ENCODE measurements around the gene ZER1.
A peak's percentile ranks its signal among the peaks of the same experiment; 100 is the strongest.
"Not testable (repeated sequence)": the region's sequence is repeated elsewhere in the genome, so short reads cannot be mapped to it uniquely, and the experiment has no call there.

The ZER1 gene

DNA sequence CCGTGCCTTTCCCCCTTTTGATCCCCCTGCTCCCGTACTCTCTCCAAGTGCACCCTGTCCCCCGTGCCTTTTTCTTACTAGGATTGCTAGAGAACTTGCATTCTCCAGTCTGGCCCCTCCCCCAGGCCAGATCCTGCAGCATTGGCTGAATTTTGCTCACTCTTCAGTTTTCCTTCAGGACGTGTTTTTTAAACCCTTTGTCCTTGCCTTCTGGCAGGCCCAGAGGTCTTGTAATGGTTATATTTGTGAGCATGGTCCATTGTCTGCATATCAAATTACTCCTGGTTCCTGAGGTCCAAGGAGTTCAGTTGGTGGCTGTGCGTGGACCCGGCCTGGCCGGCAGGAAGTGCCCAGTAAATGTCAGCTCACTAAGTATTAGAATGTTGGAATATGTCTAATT lies 15.9 kb upstream of the ZER1 start:
- peak; percentile 49 for DNase-seq (ENCODE audit: low spot score)

DNA sequence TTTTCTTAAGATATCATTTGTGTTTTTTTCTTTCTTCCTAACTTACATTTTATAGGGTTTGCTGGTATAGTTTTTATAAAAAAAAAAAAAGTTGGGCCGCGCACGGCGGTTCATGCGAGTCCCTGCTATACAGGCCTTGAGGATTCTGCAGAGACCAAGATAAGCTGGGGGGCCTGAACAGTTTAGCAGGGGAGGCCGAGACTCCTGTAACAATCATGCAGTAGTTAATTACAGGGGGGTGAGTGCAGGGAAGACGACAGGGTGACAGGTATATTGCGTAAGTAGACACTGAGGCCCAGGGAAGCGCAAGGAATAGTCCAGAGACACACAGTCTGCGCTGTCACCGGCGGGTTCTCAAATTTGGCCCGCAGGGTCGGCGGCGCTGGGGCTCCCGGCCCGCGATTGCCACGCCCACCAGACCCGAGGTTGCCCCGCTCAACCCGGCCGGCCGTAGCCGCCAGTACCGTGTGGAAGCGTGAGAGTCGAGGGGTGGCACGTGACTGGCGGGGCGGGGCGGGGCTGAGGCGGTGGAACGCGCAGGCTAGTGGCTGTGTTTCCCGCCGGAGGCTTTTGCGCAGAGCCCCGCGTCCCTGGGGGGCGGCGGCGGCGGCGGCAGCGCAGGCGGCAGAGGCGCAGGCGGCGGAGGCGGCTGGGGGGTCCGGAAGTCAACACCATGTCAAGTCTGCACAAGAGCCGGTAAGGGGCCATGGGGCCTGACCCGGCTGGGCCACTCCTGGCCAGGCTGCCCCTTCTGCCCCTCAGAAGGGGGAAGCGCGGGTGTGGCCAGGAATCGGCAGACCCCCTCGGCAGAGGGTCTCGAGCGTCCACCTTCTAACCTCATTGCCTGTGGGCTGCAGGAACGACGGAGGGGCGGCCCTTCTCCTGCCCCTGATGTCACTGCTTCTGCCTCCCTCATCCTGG lies 15.2 kb upstream of the ZER1 start, which contains the start of gene TBC1D13:
Gene TBC1D13 (plus strand): TSS at position 573 of the 921 bp plus-strand sequence. CDS start 101 bp downstream, at position 674.
- peak; percentile 97 for DNase-seq (ENCODE audit: low spot score)

DNA sequence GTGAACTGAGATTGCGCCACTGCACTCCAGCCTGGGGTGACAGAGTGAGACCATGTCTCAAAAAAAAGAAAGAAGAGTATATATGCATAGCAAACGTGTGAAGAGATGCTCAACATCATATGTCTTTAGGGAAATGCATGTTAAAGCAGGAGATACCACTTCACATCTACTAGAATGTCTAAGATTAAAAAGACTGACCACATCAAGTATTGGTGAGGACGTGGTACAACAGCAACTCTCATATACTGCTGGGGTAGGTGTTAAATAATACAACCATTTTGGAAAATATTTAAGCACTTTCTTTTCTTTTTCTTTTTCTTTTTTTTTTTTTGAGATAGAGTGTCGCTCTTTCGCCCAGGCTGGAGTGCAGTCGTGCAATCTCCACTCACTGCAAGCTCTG lies 13.7 kb upstream of the ZER1 start:
- no peak for DNase-seq (ENCODE audit: low spot score)

DNA sequence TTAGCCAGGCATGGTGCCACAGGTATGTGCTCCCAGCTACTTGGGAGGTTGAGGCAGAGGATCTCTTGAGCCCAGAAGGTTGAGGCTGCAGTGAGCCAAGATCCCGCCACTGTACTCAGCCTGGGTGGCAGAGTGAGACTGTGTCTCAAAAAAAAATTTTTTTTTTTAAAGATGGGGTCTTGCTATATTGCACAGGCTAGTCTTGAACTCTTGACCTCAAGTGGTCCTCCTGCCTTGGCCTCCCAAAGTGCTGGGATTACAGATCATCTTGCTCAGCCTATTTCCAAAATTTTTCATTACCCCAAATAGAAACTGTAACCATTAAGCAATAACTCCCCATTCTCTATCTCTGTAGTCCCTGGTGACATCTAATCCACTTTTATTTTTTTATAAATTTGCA lies 10.9 kb upstream of the ZER1 start:
- DNase-seq (ENCODE audit: low spot score): no peak

DNA sequence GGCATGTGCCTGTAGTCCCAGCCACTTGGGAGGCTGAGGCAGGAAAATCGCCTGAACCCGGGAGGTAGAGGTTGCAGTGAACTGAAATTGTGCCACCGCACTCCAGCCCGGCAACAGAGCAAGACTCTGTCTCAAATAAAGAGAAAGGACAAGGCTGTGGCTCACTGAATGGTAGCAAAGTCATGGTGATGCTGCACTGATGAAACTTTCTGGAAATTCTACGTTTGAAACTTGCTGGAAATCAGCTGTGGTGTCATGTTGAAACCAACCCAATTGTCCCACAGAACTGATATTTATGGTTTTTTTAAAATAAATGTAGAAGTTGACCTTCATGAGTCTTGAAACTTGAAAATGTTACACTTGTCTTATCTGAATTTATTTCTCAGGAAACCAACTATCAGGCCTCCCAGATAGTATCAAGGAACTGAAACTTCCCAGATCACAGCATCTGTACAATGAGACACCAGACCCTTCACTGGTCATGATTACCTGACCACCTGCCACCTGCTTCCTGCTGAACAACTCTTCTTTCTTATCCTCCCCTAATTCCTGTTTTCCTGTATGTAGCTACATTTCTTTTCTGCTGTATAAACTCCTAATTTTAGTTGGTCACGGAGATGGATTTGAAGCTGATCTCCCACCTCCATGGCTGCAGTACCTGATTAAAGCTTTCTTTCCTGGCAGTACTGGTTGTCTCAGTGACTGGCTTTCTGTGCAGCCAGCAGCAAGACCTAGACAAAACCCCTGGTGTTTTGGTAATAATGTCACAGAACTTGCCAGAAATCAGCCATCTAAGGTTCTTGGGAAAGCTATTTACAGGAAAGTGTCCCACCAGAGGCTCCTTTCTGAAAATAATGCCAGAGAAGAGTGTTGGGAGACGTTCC lies 9.7 kb upstream of the ZER1 start:
- no peak for DNase-seq (ENCODE audit: low spot score)

DNA sequence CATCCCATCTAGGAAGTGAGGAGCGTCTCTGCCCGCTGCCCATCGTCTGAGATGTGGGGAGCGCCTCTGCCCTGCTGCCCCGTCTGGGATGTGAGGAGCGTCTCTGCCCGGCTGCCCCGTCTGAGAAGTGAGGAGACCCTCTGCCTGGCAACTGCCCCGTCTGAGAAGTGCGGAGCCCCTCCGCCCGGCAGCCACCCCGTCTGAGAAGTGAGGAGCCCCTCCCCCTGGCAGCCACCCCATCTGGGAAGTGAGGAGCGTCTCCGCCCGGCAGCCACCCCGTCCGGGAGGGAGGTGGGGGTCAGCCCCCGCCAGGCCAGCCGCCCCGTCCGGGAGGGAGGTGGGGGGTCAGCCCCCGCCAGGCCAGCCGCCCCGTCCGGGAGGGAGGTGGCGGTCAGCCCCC lies 8.4 kb upstream of the ZER1 start:
- DNase-seq (ENCODE audit: low spot score): not testable (repeated sequence)

DNA sequence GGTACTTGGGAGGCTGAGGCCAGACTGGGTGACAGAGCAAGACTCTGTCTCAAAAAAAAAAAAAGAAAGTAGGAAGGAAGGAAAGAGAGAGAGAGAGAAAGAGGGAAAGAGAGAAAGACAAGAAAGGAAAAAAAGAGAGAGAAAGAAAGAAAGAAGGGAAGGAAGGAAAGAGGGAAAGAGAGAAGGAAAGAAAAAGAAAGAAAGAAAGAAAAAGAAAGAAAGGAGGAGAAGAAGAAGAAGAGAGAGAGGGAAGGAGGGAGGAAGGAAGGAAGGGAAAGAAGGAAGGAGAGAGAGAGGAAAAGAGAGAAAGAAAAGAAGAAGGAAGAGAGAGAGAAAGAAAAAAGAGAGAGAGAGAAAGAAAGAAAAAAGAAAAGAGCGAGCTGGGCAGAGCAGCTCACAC lies 3.1 kb upstream of the ZER1 start:
- DNase-seq (ENCODE audit: low spot score): no peak

DNA sequence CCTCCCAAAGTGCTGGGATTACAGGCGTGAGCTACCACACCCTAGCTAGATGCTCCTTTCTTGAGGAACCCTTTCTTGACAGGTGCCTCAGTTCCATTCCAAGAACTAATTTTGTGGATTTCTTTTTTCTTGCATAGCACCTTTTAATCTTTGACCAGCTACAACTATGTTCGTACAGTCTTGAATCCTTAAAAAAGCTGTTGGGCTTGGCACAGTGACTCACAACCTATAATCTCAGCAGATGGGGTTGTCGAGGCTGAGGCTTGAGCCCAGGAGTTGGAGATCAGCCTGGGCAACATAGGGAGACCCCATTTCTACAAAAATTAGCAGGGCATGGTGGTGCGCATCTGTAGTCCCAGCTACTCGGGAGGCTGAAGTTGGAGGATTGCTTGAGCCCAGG lies 1.3 kb upstream of the ZER1 start:
- DNase-seq (ENCODE audit: low spot score): no peak

DNA sequence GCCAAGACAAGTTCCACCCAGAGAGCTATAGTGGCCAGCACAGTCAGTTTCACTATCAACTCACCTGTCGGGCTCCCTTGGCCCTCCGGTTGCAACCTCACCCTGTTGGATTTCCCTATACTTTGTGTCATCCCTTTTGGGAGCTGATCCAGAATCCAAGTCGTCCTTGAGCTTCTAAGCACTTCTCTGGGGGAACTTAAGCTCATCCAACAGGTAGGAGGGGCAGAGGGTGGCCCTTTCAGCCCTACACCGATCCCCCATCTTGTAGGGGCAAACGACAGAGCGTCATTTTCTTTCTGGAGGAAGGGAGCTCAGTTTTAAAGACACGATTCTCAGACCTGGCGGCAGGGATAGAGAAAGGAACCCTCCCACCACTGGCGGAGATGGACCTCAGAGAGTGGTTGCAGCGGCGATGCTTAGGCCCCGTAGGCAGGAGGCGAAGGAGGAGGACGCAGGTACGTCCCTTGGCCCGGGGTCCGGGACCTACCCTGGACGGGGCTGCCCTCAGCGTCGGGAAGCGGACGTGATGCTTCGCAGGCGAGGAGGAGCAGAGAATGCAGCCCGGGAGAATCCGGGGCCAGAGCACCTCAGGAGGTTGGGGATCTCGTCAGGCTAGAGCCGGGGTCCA lies 519 bp downstream of the ZER1 start:
- DNase-seq (ENCODE audit: low spot score): no peak

DNA sequence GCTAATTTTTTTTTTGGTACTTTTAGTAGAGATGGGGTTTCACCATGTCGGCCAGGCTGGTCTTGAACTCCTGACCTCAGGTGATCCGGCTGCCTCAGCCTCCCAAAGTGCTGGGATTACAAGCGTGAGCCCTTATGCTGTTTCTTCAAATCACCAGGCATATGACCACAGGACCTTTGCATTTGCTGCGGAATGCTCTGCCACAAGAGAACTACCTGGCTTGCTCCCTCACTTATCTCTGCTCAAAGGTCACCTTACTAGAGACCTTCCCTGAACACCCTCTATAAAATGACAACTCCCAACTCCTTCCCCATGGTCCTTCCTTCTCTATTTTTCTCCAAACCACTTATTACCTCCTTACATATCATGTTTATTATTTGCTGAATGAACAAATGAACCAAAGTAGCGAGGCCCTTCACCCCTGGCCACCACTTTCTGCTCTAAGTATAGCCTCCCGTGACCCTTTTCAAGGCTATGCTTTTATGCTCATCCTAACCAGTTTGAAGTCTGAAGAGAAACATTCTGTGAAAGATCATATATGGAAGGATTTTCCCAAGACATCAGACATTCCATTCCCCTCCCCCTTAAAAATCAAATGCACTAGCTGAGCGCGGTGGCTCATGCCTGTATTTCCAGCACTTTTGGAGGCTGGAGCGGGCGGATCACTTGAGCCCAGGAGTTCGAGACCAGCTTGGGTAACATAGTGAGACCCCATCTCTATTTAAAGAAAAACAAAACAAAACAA lies 1.3 kb downstream of the ZER1 start:
- DNase-seq (ENCODE audit: low spot score): no peak

DNA sequence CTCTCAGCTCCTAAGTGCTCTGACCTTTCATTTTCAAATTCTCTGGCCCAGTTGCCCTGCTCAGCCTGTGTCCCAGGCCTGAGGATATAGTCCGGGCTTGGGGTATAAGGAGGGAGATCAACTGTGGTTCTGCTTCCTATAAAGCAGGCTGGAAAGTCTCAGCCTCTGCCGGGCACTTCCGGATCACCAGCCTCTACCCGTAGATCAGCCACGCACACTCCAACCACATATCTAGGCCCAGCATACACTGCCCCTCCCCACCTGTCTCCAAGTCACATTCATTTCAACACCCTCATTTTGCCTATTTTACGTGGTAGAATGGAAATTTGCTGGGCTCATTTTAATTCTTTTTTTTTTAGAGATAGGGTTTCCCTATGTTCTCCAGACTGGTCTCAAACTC lies 3.1 kb downstream of the ZER1 start:
- no peak for DNase-seq (ENCODE audit: low spot score)

DNA sequence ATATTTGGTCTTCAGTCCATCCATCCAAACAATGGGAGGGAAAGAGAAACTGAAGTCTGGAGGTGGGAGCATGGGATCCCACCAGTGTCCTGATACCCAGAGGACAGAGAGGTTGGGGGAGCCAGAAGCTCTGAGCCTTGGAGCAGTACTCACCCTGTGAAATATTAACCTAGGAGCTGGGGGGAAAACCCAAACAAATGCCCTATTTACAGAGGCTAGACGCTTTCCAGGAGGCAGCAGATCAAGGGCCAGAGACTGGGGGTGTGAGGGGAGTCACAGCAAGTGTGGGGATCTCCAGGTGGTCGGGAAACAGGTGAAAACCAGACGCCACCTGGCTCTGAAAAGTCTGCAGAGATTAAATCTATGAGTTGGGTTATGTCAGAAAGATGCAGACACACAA lies 6.2 kb downstream of the ZER1 start:
- DNase-seq (ENCODE audit: low spot score): no peak

DNA sequence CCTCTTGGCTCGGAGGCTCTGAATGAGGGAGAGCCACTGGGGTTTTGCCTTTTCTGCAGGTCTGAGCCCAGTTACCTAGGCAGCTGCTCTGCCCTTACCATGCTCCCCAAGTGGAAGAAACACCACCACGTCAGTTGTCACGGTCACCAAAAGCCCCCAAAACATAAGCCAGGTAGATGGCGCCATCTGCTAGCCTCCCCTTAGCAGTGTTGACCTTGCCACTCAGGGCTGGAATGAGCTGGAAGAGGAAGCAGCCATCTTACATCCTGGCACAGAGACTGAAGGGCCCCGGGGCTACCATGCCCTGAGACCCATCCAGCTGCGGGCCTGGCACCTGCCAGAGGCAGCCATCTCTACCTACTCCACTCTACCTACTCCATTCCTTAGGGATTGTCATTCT lies 7.4 kb downstream of the ZER1 start:
- no peak for DNase-seq (ENCODE audit: low spot score)

DNA sequence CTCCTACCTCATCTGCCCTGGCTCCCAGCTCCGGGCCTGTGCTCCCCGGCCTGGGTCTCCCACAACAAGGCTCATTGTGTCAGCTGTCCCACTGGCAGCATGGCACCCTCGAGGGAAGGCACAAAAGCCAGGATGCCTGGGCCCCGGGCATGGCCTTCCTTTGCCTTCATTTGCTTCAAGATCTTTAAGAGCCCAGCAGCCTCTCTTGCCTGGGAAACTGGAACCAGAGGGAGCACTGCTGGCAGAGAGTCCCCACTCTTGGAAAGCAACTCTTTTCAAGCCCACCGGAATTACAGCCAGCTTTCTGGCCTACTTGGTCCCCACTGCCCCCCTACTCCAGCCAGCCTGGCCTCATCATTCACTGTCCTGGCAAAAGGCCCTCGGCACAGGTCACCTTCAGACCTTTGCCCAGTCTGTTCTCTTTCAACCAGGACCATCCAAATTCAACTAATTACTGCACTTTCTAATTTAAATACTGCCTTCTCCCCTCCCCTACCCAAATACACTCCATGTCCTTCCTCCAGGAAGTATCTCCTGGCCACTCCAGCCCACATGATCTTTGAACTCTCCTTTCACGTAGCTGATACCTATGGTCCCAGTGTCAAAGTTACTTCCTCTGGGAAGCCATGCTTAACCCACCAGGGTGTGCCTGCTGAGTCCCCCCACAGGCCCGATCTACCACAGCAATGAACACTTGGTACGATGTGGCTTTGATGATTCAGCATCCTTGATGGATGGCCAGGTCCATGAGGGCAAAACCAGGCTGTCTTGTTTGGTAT lies 8.9 kb downstream of the ZER1 start:
- DNase-seq (ENCODE audit: low spot score): no peak

DNA sequence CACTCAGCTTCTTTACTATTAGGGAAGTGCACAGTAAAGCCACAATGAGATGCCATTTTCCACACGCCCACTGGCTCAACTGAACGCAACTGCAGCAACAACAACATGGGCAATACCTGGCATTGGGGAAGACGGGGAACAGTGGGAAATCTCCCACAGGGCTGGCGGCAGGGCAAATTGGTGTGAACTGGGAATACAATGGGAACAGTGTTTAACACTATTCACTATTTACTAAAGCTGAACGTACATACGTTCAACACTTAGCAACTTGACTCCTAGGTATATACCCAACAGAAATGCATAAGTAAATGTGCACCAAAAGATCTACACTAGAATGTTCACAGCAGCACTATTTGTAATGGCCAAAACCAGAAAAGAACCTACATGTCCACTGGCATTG lies 14.1 kb downstream of the ZER1 start:
- no peak for DNase-seq (ENCODE audit: low spot score)

DNA sequence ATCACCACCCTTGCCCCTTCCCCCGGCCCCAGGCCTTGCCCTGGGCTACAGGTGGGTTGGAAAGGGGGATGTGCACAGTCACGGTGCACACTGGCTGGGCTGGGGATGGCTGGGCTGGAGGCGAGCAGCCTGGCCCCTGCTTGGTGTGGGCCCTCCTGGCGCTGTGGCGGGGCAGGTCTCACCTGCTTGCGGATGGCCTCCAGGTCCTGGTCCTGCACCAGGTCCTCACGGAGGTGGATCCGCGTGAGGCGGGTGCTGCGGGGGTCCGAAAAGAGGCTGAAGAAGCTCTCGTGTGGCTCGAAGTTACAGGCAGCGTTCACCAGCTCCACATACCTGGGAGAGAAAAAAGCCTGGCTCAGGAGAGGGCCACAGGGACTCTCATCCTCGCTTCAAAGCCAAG lies 18.1 kb downstream of the ZER1 start:
- DNase-seq (ENCODE audit: low spot score): no peak

DNA sequence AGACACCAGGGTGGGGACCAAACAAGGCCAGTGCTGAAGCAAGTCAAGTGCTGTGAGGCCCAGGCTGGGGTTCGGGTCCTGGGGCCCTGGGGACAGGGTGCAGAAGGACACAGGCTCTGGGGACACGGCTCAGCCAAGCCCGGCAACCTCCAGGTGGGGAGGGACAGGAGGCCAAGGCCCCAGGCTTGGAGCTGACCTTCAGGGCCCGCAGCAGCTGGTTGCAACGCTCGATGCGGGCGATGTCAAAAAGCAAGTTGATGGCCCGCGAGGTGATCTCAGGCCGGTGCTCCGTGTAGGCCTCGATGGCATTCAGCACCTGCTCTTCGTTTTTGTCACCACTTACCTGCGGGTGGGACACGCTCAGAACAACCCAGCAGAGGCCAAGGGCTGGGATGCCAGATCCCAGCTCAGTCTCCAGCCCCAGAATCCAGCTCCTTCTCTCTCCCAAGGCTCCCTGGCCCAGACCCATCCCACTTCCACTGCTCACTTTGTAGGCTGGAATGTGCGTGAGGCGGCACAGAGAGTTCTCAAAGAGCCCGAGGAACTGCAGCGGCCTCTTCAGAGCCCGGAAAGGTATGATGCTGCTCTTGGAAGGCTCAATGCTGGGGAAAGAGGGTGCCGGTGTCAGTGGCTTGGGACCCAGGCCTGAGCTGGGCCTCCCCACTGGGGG lies 20.7 kb downstream of the ZER1 start:
- no peak for DNase-seq (ENCODE audit: low spot score)

DNA sequence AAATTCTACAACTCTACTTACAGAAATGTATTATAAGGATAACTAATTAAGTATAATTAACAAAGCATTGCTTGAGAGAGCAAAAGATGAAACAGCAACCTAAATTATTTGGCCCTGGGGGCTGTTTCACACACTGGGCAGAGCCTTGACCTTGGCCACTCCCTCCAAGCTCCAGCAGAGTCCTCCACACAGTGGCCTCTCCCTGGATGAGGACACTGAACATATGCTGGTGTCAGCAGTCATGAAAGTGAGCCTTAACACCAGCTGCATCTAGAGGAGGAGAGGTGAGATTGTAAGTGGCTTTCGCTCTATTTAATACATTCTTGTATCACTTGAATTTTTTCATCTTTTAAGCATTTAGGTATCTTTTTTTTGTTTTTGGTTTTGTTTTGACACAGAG lies 24.5 kb downstream of the ZER1 start:
- DNase-seq (ENCODE audit: low spot score): no peak

DNA sequence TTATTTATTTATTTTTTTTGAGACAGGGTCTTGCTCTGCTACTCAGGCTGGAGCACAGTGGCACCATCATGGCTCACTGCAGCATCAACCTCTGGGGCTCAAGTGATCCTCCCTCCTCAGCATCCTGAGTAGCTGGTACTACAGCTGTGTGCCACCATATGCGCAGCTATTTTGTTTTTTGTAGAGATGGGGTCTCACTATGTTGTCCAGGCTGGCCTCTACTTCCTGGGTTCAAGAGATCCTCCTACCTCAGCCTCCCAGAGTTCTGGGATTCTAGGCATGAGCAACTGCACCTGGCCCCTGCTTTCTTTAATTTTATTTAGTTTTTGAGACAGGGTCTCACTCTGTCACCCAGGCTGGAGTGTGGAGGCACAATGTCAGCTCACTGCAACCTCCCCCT lies 28.3 kb downstream of the ZER1 start:
- no peak for DNase-seq (ENCODE audit: low spot score)

DNA sequence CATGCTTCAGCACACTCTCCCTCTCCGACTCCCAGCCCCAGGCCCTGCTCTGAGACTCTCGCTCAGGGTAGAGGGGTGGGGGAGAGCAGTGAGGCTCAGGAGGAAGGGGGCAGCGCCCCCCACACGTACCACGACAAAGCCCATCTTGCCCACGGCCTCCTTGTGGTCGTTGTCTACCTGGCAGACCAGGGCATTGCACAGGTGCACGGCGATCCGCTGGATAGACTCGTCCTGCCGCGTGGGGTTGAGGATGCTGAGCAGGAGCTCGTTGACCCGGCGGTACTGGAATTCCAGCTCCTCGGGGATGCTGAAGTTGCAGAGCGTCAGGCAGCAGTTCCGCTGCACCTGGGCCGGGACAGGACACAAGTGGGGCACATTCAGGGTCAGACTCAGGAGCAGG lies 29.3 kb downstream of the ZER1 start:
- DNase-seq (ENCODE audit: low spot score): no peak

DNA sequence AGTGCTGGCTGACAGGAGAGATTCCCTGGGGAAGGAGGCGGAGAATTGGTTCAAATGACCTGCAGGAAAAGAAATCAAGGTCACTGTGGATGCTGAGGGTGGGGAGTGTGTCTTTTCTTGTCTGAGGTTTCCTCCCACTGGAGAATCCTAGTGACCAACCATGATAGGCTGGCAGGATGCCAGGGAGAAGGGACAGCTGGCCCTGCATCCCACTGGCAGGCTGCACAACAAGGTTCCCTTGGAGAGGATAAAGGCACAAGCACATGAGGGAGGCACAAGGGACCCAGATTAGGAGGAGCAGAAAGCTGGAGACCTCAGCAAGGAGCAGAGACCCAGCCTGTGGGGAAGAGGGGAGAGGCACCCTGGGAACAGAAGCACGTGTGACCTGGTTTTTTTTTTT lies 36.4 kb downstream of the ZER1 start:
- DNase-seq (ENCODE audit: low spot score): no peak
